Nephron progenitor cell (in vitro differentiated cells): Measurements from ENCODE around the gene SLC4A8.

ENCODE experiments used
- DNase-seq: peaks from one replicate; pipeline ENCODE4 v3.0.0; 2021
- H3K27ac Mint-ChIP-seq: 2 replicates; pipeline ENCODE4 v1.8.0; 2021; ENCODE audit warnings: mild to moderate bottlenecking, moderate library complexity, mixed read lengths
- H3K27me3 Mint-ChIP-seq: 2 replicates; pipeline ENCODE4 v1.8.0; 2021; ENCODE audit warnings: mild to moderate bottlenecking, low read depth, mixed read lengths; ENCODE audit not compliant: poor library complexity
- H3K36me3 Mint-ChIP-seq: 2 replicates; pipeline ENCODE4 v1.8.0; 2021; ENCODE audit warnings: low read depth, mixed read lengths
- H3K4me1 Mint-ChIP-seq: 2 replicates; pipeline ENCODE4 v1.8.0; 2021; ENCODE audit warnings: mixed read lengths
- H3K4me3 Mint-ChIP-seq: 2 replicates; pipeline ENCODE4 v1.8.0; 2021; ENCODE audit warnings: mild to moderate bottlenecking, moderate library complexity, mixed read lengths
- H3K9me3 Mint-ChIP-seq: 2 replicates; pipeline ENCODE4 v1.8.0; 2021; ENCODE audit warnings: mild to moderate bottlenecking, moderate library complexity, mixed read lengths
- TF ChIP-seq, protein P1 (sequence below): fragments of 200-600 bp; sonication (generic); IDR thresholded peaks from 2 replicates; pipeline ENCODE4 v1.5.0; 2021; ENCODE audit warnings: antibody characterized with exemption

SLC4A8 gene

DNA sequence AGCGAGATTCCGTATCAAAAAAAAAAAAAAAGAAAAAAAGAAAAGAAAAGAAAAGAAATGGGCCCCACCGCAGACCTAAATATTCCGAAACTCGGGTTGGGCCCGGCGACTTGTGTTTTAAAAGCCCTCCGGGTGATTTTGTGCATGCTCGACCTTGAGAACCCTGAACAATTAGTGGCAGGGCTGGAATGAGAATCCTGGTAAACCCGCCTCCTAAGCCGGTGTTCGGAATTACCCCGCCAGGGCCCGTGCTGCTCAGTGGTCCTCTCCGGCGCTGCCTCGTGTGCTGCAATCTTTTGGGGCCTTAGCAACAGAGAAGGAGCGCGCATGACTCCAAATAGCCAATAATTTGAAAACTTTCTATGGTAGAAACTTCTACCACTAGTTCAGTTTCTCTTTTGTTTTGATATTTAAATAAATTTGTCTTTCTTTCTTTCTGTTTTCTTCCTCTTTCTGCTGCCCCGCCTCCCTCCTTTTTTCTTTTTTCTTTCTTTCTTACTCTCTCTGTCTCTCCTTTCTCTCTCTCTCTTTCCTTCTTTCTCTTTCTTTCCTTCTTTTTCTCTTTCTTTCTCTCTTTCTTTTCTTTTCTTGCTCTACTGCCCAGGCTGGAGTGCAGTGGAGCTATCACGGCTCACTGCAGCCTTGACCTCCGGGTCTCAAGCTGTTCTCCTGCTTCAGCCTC is 31.9 kb upstream of the SLC4A8 start:
- Mint-ChIP-seq H3K36me3 (no peaks in the 10 kb centered on the region), H3K9me3 (no peaks in the 10 kb centered on the region), H3K4me3 (peak overlapping the region; percentile 79), H3K27me3 (peaks cover 72% of the 10 kb centered on the region), H3K27ac (no peak overlapping the region), H3K4me1 (peaks cover 26% of the 10 kb centered on the region)
- TF ChIP-seq, protein P1, sequence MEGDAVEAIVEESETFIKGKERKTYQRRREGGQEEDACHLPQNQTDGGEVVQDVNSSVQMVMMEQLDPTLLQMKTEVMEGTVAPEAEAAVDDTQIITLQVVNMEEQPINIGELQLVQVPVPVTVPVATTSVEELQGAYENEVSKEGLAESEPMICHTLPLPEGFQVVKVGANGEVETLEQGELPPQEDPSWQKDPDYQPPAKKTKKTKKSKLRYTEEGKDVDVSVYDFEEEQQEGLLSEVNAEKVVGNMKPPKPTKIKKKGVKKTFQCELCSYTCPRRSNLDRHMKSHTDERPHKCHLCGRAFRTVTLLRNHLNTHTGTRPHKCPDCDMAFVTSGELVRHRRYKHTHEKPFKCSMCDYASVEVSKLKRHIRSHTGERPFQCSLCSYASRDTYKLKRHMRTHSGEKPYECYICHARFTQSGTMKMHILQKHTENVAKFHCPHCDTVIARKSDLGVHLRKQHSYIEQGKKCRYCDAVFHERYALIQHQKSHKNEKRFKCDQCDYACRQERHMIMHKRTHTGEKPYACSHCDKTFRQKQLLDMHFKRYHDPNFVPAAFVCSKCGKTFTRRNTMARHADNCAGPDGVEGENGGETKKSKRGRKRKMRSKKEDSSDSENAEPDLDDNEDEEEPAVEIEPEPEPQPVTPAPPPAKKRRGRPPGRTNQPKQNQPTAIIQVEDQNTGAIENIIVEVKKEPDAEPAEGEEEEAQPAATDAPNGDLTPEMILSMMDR: no peak
- peak; percentile 24 for DNase-seq

DNA sequence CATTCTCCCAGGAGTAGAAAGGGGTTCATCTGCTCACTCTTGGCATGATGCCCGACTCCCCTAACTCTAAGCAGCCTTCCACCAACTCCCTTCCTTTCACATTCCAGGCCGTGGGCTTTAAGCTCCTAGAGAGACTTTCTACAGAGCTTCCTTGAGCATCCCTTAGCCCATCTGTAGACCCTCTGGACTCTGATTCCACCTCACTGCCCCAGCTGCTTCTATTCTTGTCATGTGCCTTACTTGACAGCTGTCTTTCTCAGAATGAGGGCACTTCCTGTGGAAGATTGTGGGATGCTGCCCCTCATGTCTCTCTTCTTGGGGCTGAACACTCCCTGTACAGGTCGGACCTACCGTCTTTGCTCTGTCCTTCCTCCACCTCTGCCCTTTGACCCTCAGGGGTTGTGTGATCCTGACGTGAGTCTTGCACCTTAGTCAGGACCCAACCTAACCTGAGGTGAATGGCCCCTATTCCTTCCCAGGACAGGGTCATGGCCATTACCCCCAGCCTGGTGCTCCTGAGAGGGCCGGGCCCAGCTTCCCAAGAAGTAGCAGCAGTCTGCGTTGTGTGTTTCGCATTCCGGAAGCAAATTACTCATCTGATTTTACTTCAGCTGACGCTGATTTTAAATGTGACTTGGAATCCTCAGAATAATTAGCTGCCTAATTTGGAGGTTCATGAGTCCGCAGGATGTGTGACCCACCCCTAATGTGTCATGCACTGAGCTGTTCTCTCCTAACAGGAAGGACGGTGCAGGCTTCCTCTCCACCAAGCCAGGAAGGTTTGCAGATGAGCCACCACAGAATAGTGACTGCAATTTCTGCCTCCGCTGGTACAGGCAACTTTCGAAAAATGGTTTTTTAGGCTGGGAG is 30.7 kb upstream of the SLC4A8 start:
- Mint-ChIP-seq H3K9me3 (no peaks in the 10 kb centered on the region), H3K27me3 (peaks cover 71% of the 10 kb centered on the region), H3K4me3 (no peak overlapping the region), H3K36me3 (no peaks in the 10 kb centered on the region), H3K27ac (no peak overlapping the region), H3K4me1 (peaks cover 20% of the 10 kb centered on the region)
- TF ChIP-seq, protein P1: no peak
- no peak for DNase-seq

DNA sequence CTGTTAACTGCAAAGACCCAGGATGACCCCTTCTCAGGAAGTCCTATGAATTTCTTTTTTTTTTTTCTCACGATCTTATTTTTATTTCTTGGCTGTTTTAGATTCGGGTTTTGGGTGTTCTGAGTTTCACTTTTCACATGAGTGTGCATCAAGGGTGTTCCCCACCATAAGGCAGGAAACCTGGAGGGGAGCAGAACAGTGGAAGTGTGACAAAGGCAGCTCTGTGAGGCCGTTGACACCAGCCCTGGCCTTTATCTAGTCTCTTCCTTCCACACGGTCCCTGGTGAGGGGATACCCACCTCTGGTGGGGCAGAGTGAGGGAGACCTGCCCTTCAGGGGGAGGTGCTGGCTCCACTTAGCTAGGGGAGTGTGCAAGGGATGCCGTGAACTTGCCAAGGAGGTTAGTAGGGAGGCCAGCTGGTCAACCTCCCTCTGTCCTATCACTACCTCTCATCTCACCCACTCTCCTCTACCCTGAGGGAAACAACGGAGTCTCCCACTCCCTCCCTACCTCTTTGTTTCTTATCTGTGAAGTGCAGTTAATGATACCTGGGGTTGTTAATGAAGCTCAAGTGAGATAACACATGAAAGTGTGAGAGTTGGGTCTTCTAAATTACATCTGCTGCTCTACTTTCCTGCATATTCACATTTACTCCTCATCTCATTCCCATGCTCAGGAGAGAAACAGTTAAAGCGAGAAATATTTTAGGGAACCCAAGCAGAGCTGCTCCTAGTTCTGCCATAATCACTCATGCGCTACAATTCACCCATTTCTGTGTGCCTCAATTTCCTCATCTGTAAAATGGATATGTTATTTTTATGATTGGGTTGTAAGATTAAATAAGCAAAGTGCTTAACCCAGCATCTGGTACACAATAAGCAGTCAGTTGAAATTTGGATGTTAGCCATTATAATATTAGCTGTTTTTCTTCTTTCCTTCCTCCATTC is 29.1 kb upstream of the SLC4A8 start:
- H3K4me3 Mint-ChIP-seq: no peak overlapping the region
- peaks cover 19% of the 10 kb centered on the region for H3K4me1 Mint-ChIP-seq
- H3K9me3 Mint-ChIP-seq: no peaks in the 10 kb centered on the region
- DNase-seq: no peak
- TF ChIP-seq, protein P1: no peak
- H3K27me3 Mint-ChIP-seq: peaks cover 60% of the 10 kb centered on the region
- no peak overlapping the region for H3K27ac Mint-ChIP-seq
- no peaks in the 10 kb centered on the region for H3K36me3 Mint-ChIP-seq

DNA sequence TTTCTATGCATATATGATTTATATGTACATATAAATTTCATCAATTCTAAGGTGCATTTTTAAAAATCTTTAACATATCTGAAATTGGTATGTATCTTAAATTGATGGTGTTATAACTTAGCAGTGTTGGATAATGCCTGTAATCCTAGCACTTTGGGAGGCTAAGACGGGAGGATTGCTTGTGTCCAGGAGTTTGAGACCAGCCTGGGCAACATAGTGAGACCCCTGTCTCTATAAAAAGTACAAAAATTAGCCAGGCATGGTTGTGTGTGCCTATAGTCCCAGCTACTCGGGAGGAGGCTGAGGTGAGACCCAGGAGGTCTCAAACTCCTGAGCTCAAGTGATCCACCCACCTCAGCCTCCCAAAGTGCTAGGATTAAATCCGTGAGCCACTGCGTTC is 27.0 kb upstream of the SLC4A8 start:
- Mint-ChIP-seq H3K27ac (no peak overlapping the region), H3K4me1 (peaks cover 9% of the 10 kb centered on the region), H3K27me3 (peaks cover 43% of the 10 kb centered on the region), H3K36me3 (no peaks in the 10 kb centered on the region), H3K9me3 (no peaks in the 10 kb centered on the region), H3K4me3 (no peak overlapping the region)
- DNase-seq: no peak
- TF ChIP-seq, protein P1: no peak

DNA sequence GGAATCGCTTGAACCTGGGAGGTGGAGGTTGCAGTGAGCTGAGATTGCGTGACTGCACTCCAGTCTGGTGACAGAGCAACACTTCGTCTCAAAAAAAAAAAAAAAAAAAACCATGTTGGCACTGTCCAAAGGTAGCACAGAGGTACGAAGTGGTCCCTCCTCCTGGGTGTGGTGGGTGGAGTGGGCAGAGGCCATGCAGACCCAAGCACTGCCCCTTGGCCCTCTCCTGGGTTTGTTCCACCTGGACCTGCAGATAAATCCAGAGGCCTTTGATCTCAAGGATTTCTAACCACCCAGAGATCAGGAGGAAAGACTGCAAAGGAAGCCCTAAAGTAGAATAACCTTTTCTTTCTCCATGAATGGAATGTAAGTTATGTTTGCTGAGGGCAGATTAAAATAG is 24.7 kb upstream of the SLC4A8 start:
- H3K4me1 Mint-ChIP-seq: peaks cover 3% of the 10 kb centered on the region
- no peak overlapping the region for H3K4me3 Mint-ChIP-seq
- DNase-seq: no peak
- no peaks in the 10 kb centered on the region for H3K9me3 Mint-ChIP-seq
- TF ChIP-seq, protein P1: no peak
- no peaks in the 10 kb centered on the region for H3K36me3 Mint-ChIP-seq
- no peak overlapping the region for H3K27ac Mint-ChIP-seq
- peaks cover 30% of the 10 kb centered on the region for H3K27me3 Mint-ChIP-seq
